ENCODE data around the gene SIGLEC11. TPM values are rescaled to one million over a fixed set of nuclear protein-coding genes. Genes with fewer than 3 reads are reported as not detected.

Gene SIGLEC11
- total RNA-seq, 6 experiments from 2014 or later = 0.74 to 3.0 (median 1.7) TPM

- DNase-seq (no peak), ATAC-seq (no peak)
- H3K4me1 ChIP-seq = peaks cover 0 to 33% (median 14%) of the 10 kb centered on the region in 4 donors
- H3K4me3 ChIP-seq = no peak overlapping the region
- peak overlapping the region in 2 of 3 donors; percentile 16 to 56 for H3K27ac ChIP-seq
- TF ChIP-seq CTCF (IDR thresholded peaks at IDR 0.05) (no peak), POLR2A (IDR thresholded peaks at IDR 0.05) (no peak)
- no peaks in the 10 kb centered on the region for H3K27me3 ChIP-seq
- peaks cover 0 to 3% (median 0%) of the 10 kb centered on the region in 4 donors for H3K36me3 ChIP-seq
- no peaks in the 10 kb centered on the region for H3K9me3 ChIP-seq
- 88% methylated on average over 5 of the region's 8 CpGs for WGBS (ENCODE audit: insufficient coverage, low coverage, low lambda C conversion rate, missing lambda C conversion rate)
- intact Hi-C loops (cut with DNase I) = no loop called here
These were observed 42.9 kb downstream of the SIGLEC11 start for GRCh38 chr19:49918089-49918488.

- DNase-seq (peak; percentile 75 to 86 (median 81)), ATAC-seq (peak; percentile 82 to 92 (median 88))
- H3K36me3 ChIP-seq = peaks cover 0 to 6% (median 0%) of the 10 kb centered on the region in 4 donors
- intact Hi-C loops (cut with DNase I) = no loop called here
- peak overlapping the region; percentile 16 to 56 (median 41) for H3K27ac ChIP-seq
- TF ChIP-seq CTCF (IDR thresholded peaks at IDR 0.05) (peak; percentile 55 to 81 (median 71)), POLR2A (IDR thresholded peaks at IDR 0.05) (peak; percentile 40)
- H3K27me3 ChIP-seq = no peaks in the 10 kb centered on the region
- H3K9me3 ChIP-seq = no peaks in the 10 kb centered on the region
- peaks cover 0 to 23% (median 10%) of the 10 kb centered on the region in 4 donors for H3K4me1 ChIP-seq
- WGBS (ENCODE audit: insufficient coverage, low coverage, low lambda C conversion rate, missing lambda C conversion rate) = 13% methylated on average over 12 of the region's 21 CpGs
- H3K4me3 ChIP-seq = peak overlapping the region; percentile 31 to 44 (median 37)
These were observed 43.9 kb downstream of the SIGLEC11 start for GRCh38 chr19:49916839-49917733.

- no peaks in the 10 kb centered on the region for H3K27me3 ChIP-seq
- H3K27ac ChIP-seq = no peak overlapping the region
- H3K4me3 ChIP-seq = no peak overlapping the region
- intact Hi-C loops (cut with DNase I) = no loop called here
- WGBS (ENCODE audit: insufficient coverage, low coverage, low lambda C conversion rate, missing lambda C conversion rate) = 90% methylated on average over 4 of the region's 6 CpGs
- ATAC-seq = no peak
- DNase-seq = no peak
- TF ChIP-seq POLR2A (IDR thresholded peaks at IDR 0.05) (no peak), CTCF (IDR thresholded peaks at IDR 0.05) (no peak)
- peaks cover 0 to 6% (median 0%) of the 10 kb centered on the region in 4 donors for H3K36me3 ChIP-seq
- peaks cover 0 to 29% (median 11%) of the 10 kb centered on the region in 4 donors for H3K4me1 ChIP-seq
- no peaks in the 10 kb centered on the region for H3K9me3 ChIP-seq
These were observed 45.7 kb downstream of the SIGLEC11 start for GRCh38 chr19:49915271-49915670.

- Histone ChIP-seq H3K4me3 (no peak overlapping the region), H3K9me3 (no peaks in the 10 kb centered on the region), H3K4me1 (peaks cover 0 to 29% (median 11%) of the 10 kb centered on the region in 4 donors), H3K27ac (no peak overlapping the region), H3K36me3 (peaks cover 0 to 10% (median 0%) of the 10 kb centered on the region in 4 donors), H3K27me3 (no peaks in the 10 kb centered on the region)
- 94% methylated on average over 10 of the region's 10 CpGs for whole genome bisulfite sequencing (ENCODE audit: insufficient coverage, low coverage, low lambda C conversion rate, missing lambda C conversion rate)
- intact Hi-C loops (cut with DNase I) = no loop called here
- TF ChIP-seq CTCF (IDR thresholded peaks at IDR 0.05) = no peak
- no peak for TF ChIP-seq POLR2A (IDR thresholded peaks at IDR 0.05)
- ATAC-seq = no peak
- no peak for DNase-seq
These were observed 47.3 kb downstream of the SIGLEC11 start for GRCh38 chr19:49913720-49914119.

Data from right lobe of liver (tissue), 6 donors.